ENCODE data around the gene RWDD3.

Gene RWDD3

GRCh38 chr1:95263450-95263849 lies 29.4 kb downstream of the RWDD3 start:
- DNase-seq (ENCODE audit: low read depth), result no peak
- no peak for TF ChIP-seq CTCF (IDR thresholded peaks at IDR 0.05; ENCODE audit: insufficient read depth, low read depth, low read length, missing control alignments)
- no peak overlapping the region for H3K4me3 ChIP-seq (ENCODE audit: low read depth, low read length)

- H3K4me3 ChIP-seq (ENCODE audit: low read depth, low read length), result no peak overlapping the region
- no peak for DNase-seq (ENCODE audit: low read depth)
- no peak for TF ChIP-seq CTCF (IDR thresholded peaks at IDR 0.05; ENCODE audit: insufficient read depth, low read depth, low read length, missing control alignments)
Measured at GRCh38 chr1:95265106-95265505, 31.1 kb downstream of the RWDD3 start.

- TF ChIP-seq CTCF (IDR thresholded peaks at IDR 0.05; ENCODE audit: insufficient read depth, low read depth, low read length, missing control alignments), result no peak
- DNase-seq (ENCODE audit: low read depth), result no peak
- no peak overlapping the region for H3K4me3 ChIP-seq (ENCODE audit: low read depth, low read length)
Measured at GRCh38 chr1:95276429-95276828, 42.4 kb downstream of the RWDD3 start.

- no peak overlapping the region for H3K4me3 ChIP-seq (ENCODE audit: low read depth, low read length)
- TF ChIP-seq CTCF (IDR thresholded peaks at IDR 0.05; ENCODE audit: insufficient read depth, low read depth, low read length, missing control alignments), result no peak
- DNase-seq (ENCODE audit: low read depth), result peak; percentile 5
Measured at GRCh38 chr1:95278173-95279006, 44.4 kb downstream of the RWDD3 start.

- TF ChIP-seq CTCF (IDR thresholded peaks at IDR 0.05; ENCODE audit: insufficient read depth, low read depth, low read length, missing control alignments), result no peak
- DNase-seq (ENCODE audit: low read depth), result no peak
Measured at GRCh38 chr1:95281781-95282517, 47.9 kb downstream of the RWDD3 start.

GRCh38 chr1:95282518-95282895 lies 48.5 kb downstream of the RWDD3 start:
- H3K4me3 ChIP-seq (ENCODE audit: low read depth, low read length), result no peak overlapping the region
- no peak for TF ChIP-seq CTCF (IDR thresholded peaks at IDR 0.05; ENCODE audit: insufficient read depth, low read depth, low read length, missing control alignments)

More at GRCh38 chr1:95281781-95282517, 47.9 kb downstream of the RWDD3 start:
- H3K4me3 ChIP-seq (ENCODE audit: low read depth, low read length), result no peak overlapping the region

More at GRCh38 chr1:95282518-95282895, 48.5 kb downstream of the RWDD3 start:
- no peak for DNase-seq (ENCODE audit: low read depth)

Measured in GM12865 (cell line).